Large intestine (tissue), 3 donors: ENCODE measurements around the gene PFKFB1. TPM values are rescaled to one million over a fixed set of nuclear protein-coding genes. Genes with fewer than 3 reads are reported as not detected.

Experiments
- DNase-seq, 2 donors: peaks; one replicate each; pipeline versions ENCODE4 v3.0.0 to v3.0.0-alpha.2; 2013
- H3K27ac ChIP-seq: one replicate; pipeline ENCODE4 v1.5.1; 2013; ENCODE audit warnings: low read length
- H3K27me3 ChIP-seq: 2 replicates; pipeline ENCODE4 v1.6.1; 2013; ENCODE audit warnings: low read length; ENCODE audit not compliant: control insufficient read depth, insufficient read depth
- H3K36me3 ChIP-seq: 2 replicates; pipeline ENCODE4 v1.6.1; 2013; ENCODE audit warnings: low read length; ENCODE audit not compliant: control insufficient read depth, insufficient read depth
- H3K4me1 ChIP-seq: one replicate; pipeline ENCODE4 v1.6.1; 2013; ENCODE audit warnings: low read length; ENCODE audit not compliant: control insufficient read depth, insufficient read depth
- H3K4me3 ChIP-seq: one replicate; pipeline ENCODE4 v1.5.1; 2013; ENCODE audit warnings: low read length
- H3K9me3 ChIP-seq: one replicate; pipeline ENCODE4 v1.6.1; 2013; ENCODE audit warnings: mild to moderate bottlenecking, low read depth, low read length, moderate library complexity; ENCODE audit not compliant: control insufficient read depth
- WGBS: methylation state at CpG from one replicate; pipeline ENCODE4 v1.1.5; 2013; ENCODE audit warnings: low lambda C conversion rate; ENCODE audit not compliant: insufficient coverage; 5-methylcytosine and 5-hydroxymethylcytosine counted together
- polyA plus RNA-seq: library from polyadenylated mRNA; unstranded; fragments of 120-200 nt; gene quantifications from one replicate; pipeline ENCODE4 v1.2.1, GENCODE V29; 2013

The PFKFB1 gene
- polyA plus RNA-seq, 1 donor = 0.63 TPM

GRCh38 chrX:54950730-54951375 lies 43.1 kb downstream of the PFKFB1 start:
- Histone ChIP-seq H3K9me3 (no peaks in the 10 kb centered on the region), H3K27me3 (no peaks in the 10 kb centered on the region), H3K27ac (no peak overlapping the region), H3K4me3 (no peak overlapping the region), H3K36me3 (no peaks in the 10 kb centered on the region), H3K4me1 (no peaks in the 10 kb centered on the region)
- no CpG with 5 or more reads among the region's 8 CpGs for WGBS
- no peak for DNase-seq

DNA sequence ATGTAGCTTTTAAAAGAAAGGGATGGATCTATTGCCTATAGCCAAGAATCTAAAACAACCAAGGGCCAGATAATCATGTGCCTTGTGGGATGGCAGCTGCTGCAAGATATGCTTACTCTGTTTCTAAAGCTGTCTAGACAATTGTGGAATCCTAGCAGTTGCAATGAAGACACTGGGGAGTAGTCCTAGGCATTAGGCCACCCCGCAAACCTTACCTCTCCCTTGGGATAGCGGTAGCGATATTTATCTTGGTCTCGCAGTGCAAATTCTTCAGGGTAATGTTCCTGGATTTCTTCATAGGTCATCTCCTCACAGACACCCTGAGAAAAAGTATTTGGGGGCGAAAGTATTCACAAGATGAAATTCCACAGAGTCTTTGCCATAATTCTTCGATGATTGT lies 48.8 kb downstream of the PFKFB1 start:
- no peaks in the 10 kb centered on the region for H3K27me3 ChIP-seq
- no peaks in the 10 kb centered on the region for H3K36me3 ChIP-seq
- no peak for DNase-seq
- WGBS = no CpG with 5 or more reads among the region's 6 CpGs
- H3K9me3 ChIP-seq = no peaks in the 10 kb centered on the region
- no peak overlapping the region for H3K27ac ChIP-seq
- H3K4me3 ChIP-seq = no peak overlapping the region
- no peaks in the 10 kb centered on the region for H3K4me1 ChIP-seq

GRCh38 chrX:54944816-54945215 lies 49.2 kb downstream of the PFKFB1 start:
- H3K27me3 ChIP-seq = no peaks in the 10 kb centered on the region
- H3K36me3 ChIP-seq = no peaks in the 10 kb centered on the region
- no peak overlapping the region for H3K27ac ChIP-seq
- no peak overlapping the region for H3K4me3 ChIP-seq
- no peaks in the 10 kb centered on the region for H3K4me1 ChIP-seq
- no peak for DNase-seq
- H3K9me3 ChIP-seq = no peaks in the 10 kb centered on the region

- no peak for DNase-seq
- no peak overlapping the region for H3K4me3 ChIP-seq
- H3K27me3 ChIP-seq = no peaks in the 10 kb centered on the region
- no peaks in the 10 kb centered on the region for H3K4me1 ChIP-seq
- H3K36me3 ChIP-seq = no peaks in the 10 kb centered on the region
- H3K27ac ChIP-seq = no peak overlapping the region
- WGBS = no CpG with 5 or more reads among the region's 4 CpGs
- no peaks in the 10 kb centered on the region for H3K9me3 ChIP-seq
Measured at GRCh38 chrX:54937416-54937815, 56.6 kb downstream of the PFKFB1 start.

DNA sequence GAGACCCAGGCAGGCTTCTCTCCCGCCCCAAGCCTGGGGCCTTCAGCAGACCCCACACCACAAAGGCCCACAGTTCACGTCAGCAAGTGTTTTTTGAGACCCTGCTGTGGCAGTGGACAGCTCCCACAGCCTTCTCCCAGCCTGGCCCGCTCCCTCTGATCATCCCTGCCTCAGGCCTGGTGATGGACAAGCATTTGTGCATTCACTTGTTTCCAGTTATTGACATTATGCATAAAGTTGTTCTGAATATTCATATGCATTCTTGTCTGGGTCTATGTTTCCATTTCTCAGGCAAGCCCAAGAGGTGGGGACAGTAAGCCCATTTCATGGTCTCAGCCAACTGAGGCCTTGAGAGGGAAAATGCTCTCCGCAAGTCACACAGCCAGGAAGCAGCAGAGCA lies 58.7 kb downstream of the PFKFB1 start:
- H3K36me3 ChIP-seq = no peaks in the 10 kb centered on the region
- no peak overlapping the region for H3K4me3 ChIP-seq
- no peaks in the 10 kb centered on the region for H3K27me3 ChIP-seq
- H3K9me3 ChIP-seq = no peaks in the 10 kb centered on the region
- DNase-seq = no peak
- H3K27ac ChIP-seq = no peak overlapping the region
- WGBS = no CpG with 5 or more reads among the region's 4 CpGs
- H3K4me1 ChIP-seq = no peaks in the 10 kb centered on the region

- no CpG with 5 or more reads among the region's 3 CpGs for WGBS
- H3K27ac ChIP-seq = no peak overlapping the region
- H3K27me3 ChIP-seq = no peaks in the 10 kb centered on the region
- no peaks in the 10 kb centered on the region for H3K9me3 ChIP-seq
- H3K36me3 ChIP-seq = no peaks in the 10 kb centered on the region
- DNase-seq = no peak
- H3K4me3 ChIP-seq = no peak overlapping the region
- no peaks in the 10 kb centered on the region for H3K4me1 ChIP-seq
Measured at GRCh38 chrX:54934890-54935289, 59.1 kb downstream of the PFKFB1 start.

GRCh38 chrX:54934058-54934457 lies 59.9 kb downstream of the PFKFB1 start:
- Histone ChIP-seq H3K27ac (no peak overlapping the region), H3K36me3 (no peaks in the 10 kb centered on the region), H3K4me1 (no peaks in the 10 kb centered on the region), H3K9me3 (no peaks in the 10 kb centered on the region), H3K27me3 (no peaks in the 10 kb centered on the region), H3K4me3 (no peak overlapping the region)
- no peak for DNase-seq
- WGBS = no CpG with 5 or more reads among the region's 6 CpGs

GRCh38 chrX:54933150-54933826 lies 60.7 kb downstream of the PFKFB1 start:
- H3K4me3 ChIP-seq = no peak overlapping the region
- no peaks in the 10 kb centered on the region for H3K9me3 ChIP-seq
- H3K4me1 ChIP-seq = no peaks in the 10 kb centered on the region
- H3K27ac ChIP-seq = no peak overlapping the region
- DNase-seq = no peak
- WGBS = no CpG with 5 or more reads among the region's 10 CpGs
- H3K27me3 ChIP-seq = no peaks in the 10 kb centered on the region
- H3K36me3 ChIP-seq = no peaks in the 10 kb centered on the region

DNA sequence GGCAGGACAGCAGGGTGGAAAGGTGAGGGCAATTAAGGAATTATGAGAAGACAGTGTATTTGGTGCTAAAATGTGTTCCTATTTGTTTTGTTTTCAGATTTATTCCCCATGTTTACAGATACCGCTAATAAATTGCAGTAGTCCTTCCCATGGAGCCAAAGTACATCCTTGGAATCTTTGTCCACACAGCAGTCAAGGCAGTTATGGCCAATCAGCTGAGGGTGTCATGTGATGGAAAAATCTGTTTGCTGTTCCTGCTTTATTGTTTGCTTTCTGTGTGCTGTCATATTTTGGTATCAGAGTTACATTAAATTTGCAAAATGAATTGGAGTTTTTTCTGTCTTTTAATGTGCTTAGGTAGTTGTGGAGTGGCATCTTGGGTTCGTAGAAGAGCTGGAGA lies 62.9 kb downstream of the PFKFB1 start:
- H3K27ac ChIP-seq = no peak overlapping the region
- WGBS = no CpG with 5 or more reads among the region's 2 CpGs
- H3K36me3 ChIP-seq = peaks cover 2% of the 10 kb centered on the region
- no peaks in the 10 kb centered on the region for H3K4me1 ChIP-seq
- no peak overlapping the region for H3K4me3 ChIP-seq
- H3K9me3 ChIP-seq = no peaks in the 10 kb centered on the region
- H3K27me3 ChIP-seq = no peaks in the 10 kb centered on the region
- peak in 1 of 2 donors; percentile 22 for DNase-seq

DNA sequence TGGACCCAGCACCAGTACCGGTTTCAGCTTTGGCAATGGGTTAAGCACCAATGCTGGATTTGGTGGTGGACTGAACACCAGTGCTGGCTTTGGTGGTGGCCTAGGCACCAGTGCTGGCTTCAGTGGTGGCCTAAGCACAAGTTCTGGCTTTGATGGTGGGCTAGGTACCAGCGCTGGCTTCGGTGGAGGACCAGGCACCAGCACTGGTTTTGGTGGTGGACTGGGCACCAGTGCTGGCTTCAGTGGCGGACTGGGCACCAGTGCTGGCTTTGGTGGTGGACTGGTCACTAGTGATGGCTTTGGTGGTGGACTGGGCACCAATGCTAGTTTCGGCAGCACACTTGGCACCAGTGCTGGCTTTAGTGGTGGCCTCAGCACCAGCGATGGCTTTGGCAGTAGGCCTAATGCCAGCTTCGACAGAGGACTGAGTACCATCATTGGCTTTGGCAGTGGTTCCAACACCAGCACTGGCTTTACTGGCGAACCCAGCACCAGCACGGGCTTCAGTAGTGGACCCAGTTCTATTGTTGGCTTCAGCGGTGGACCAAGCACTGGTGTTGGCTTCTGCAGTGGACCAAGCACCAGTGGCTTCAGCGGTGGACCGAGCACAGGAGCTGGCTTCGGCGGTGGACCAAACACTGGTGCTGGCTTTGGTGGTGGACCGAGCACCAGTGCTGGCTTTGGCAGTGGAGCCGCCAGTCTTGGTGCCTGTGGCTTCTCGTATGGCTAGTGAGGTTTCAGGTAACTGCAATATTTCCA lies 63.5 kb downstream of the PFKFB1 start:
- Histone ChIP-seq H3K4me3 (no peak overlapping the region), H3K27ac (no peak overlapping the region), H3K27me3 (no peaks in the 10 kb centered on the region), H3K4me1 (no peaks in the 10 kb centered on the region), H3K9me3 (no peaks in the 10 kb centered on the region), H3K36me3 (peaks cover 2% of the 10 kb centered on the region)
- no peak for DNase-seq
- no CpG with 5 or more reads among the region's 17 CpGs for WGBS
